GM18951 (cell line): ENCODE data around the gene GNAQ.

ENCODE experiments used
- POLR2A ChIP-seq: IDR thresholded peaks from 4 replicates; pipeline ENCODE4 v1.6.1; 2011; ENCODE audit warnings: mild to moderate bottlenecking; ENCODE audit not compliant: insufficient read length, insufficient read depth; ENCODE audit errors: extremely low read depth
- in situ Hi-C: fragments of 300-500 bp; cut with MboI; formaldehyde crosslinking; loops from one replicate; pipeline ENCODE4 v1.12.0; 2022; ENCODE audit warnings: low sequenced_read_pairs, mixed read lengths, inconsistent platforms; ENCODE audit not compliant: unreplicated experiment

The GNAQ gene

GRCh38 chr9:77677397-77677796 is 354.2 kb downstream of the GNAQ start:
- no peak for TF ChIP-seq POLR2A
- in situ Hi-C loops, result no loop called here

GRCh38 chr9:77673941-77674791 is 357.4 kb downstream of the GNAQ start:
- TF ChIP-seq POLR2A, result no peak
- in situ Hi-C loops, result no loop called here

- in situ Hi-C loops, result no loop called here
- TF ChIP-seq POLR2A, result no peak
Observed at GRCh38 chr9:77672183-77672582, 359.4 kb downstream of the GNAQ start.

GRCh38 chr9:77667151-77667550 is 364.5 kb downstream of the GNAQ start:
- TF ChIP-seq POLR2A, result no peak
- in situ Hi-C loops, result no loop called here
